Activated T-helper 1 cell treated with anti-CD3 and anti-CD28 coated beads, Interleukin-12 subunit alpha, Interleukin-12 subunit beta, Interleukin-2, Interleukin-4 antibody, amounts not matched to agents 30 ng/mL and 10 ng/mL and 1 ng/mL, durations not matched to agents 14 hours and 24 hours and 36 hours (primary cell): ENCODE results near the gene SPDYE5. TPM values are rescaled to one million over a fixed set of nuclear protein-coding genes. Genes with fewer than 3 reads are reported as not detected.
"Not testable (repeated sequence)": the region's sequence is repeated elsewhere in the genome, so short reads cannot be mapped to it uniquely, and the experiment has no call there.

Source experiments
- DNase-seq: peaks from one replicate; pipeline ENCODE4 v3.0.0; 2021; ENCODE audit warnings: low spot score
- H3K27ac Mint-ChIP-seq: one replicate; pipeline ENCODE4 v1.8.0; 2021; ENCODE audit warnings: mild to moderate bottlenecking, mixed read lengths
- H3K27me3 Mint-ChIP-seq: one replicate; pipeline ENCODE4 v1.8.0; 2022; ENCODE audit warnings: mild to moderate bottlenecking, moderate library complexity, mixed read lengths; ENCODE audit not compliant: insufficient read depth
- H3K36me3 Mint-ChIP-seq: one replicate; pipeline ENCODE4 v1.8.0; 2021; ENCODE audit warnings: low read depth, mixed read lengths
- H3K4me1 Mint-ChIP-seq: one replicate; pipeline ENCODE4 v1.8.0; 2021; ENCODE audit warnings: low read depth, mixed read lengths
- H3K4me3 Mint-ChIP-seq: one replicate; pipeline ENCODE4 v1.8.0; 2021; ENCODE audit warnings: mild to moderate bottlenecking, moderate library complexity, mixed read lengths
- H3K9me3 Mint-ChIP-seq: one replicate; pipeline ENCODE4 v1.8.0; 2021; ENCODE audit warnings: mixed read lengths
- intact Hi-C: fragments of 100-400 bp; cut with micrococcal nuclease; formaldehyde crosslinking; loops from one replicate; pipeline ENCODE4 v1.15.1; 2024
- total RNA-seq: library from RNA; stranded (reverse); gene quantifications from 2 replicates; pipeline ENCODE4 v1.2.3, GENCODE V29; 2022

Gene SPDYE5, protein sequence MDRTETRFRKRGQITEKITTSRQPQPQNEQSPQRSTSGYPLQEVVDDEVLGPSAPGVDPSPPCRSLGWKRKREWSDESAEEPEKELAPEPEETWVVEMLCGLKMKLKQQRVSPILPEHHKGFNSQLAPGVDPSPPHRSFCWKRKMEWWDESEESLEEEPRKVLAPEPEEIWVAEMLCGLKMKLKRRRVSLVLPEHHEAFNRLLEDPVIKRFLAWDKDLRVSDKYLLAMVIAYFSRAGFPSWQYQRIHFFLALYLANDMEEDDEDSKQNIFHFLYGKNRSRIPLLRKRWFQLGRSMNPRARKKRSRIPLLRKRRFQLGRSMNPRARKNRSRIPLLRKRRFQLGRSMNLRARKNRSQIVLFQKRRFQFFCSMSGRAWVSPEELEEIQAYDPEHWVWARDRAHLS
- total RNA-seq: not detected in 2 replicates

- H3K36me3 Mint-ChIP-seq, H3K9me3 Mint-ChIP-seq, intact Hi-C loops, H3K27ac Mint-ChIP-seq, H3K27me3 Mint-ChIP-seq, DNase-seq, H3K4me1 Mint-ChIP-seq, H3K4me3 Mint-ChIP-seq: not testable (repeated sequence)
Observed at GRCh38 chr7:75492020-75492419, at the start of gene SPDYE5. Gene SPDYE5 (plus strand): TSS chr7:75492320. CDS start chr7:75494048, 1,728 bp downstream.

GRCh38 chr7:75442465-75443111 is 49.5 kb upstream of the SPDYE5 start:
- H3K27me3 Mint-ChIP-seq, H3K4me1 Mint-ChIP-seq, intact Hi-C loops, H3K9me3 Mint-ChIP-seq: not testable (repeated sequence)
- H3K27ac Mint-ChIP-seq: peak overlapping the region; percentile 95
- peak overlapping the region; percentile 93 for H3K4me3 Mint-ChIP-seq
- DNase-seq: peak; percentile 24
- H3K36me3 Mint-ChIP-seq: peaks cover 19% of the 10 kb centered on the region

DNA sequence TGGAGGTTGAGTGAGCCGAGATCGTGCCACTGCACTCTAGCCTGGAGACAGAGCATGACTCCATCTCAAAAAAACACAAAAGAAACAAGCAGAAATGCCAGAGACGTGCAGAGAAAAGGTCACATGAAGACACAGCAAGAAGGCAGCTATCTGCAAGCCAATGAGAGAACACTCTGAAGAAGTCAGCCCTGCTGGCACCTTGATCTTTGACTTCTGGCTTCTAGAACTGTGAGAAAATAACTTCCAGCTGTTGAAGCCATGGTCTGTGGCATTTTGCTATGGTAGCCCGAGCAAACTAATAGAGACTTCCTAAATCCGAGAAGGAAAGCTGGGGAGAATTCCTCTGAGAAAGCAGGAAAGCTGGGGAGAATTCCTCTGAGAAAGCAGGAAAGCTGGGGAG is 42.2 kb upstream of the SPDYE5 start:
- H3K9me3 Mint-ChIP-seq, intact Hi-C loops, H3K4me1 Mint-ChIP-seq, H3K27ac Mint-ChIP-seq, H3K4me3 Mint-ChIP-seq, H3K36me3 Mint-ChIP-seq, H3K27me3 Mint-ChIP-seq, DNase-seq: not testable (repeated sequence)

GRCh38 chr7:75452494-75452955 is 39.6 kb upstream of the SPDYE5 start:
- H3K9me3 Mint-ChIP-seq, H3K27me3 Mint-ChIP-seq, H3K36me3 Mint-ChIP-seq, H3K27ac Mint-ChIP-seq, H3K4me1 Mint-ChIP-seq, DNase-seq, H3K4me3 Mint-ChIP-seq, intact Hi-C loops: not testable (repeated sequence)

DNA sequence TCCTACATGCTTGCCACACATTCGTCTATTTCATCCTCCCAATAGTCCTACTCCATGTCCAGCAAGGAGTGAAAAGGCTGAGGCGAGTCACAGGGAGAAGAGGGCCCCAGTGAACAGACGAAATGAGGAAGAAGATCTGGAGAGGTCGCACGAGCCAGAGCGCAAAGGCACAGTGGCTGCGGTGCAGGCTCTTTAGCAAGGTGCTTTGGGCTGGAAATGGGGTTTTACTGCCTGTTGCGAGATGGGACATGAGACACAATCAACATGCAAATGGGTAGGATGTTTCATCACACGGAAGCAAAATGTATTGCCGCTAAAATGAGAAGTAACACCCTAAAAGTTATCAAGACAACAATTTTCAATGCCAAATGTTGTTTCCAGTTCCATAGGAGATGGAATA is 35.7 kb upstream of the SPDYE5 start:
- intact Hi-C loops, H3K9me3 Mint-ChIP-seq, H3K4me1 Mint-ChIP-seq, H3K4me3 Mint-ChIP-seq, H3K36me3 Mint-ChIP-seq, H3K27ac Mint-ChIP-seq, DNase-seq, H3K27me3 Mint-ChIP-seq: not testable (repeated sequence)

- H3K27me3 Mint-ChIP-seq, H3K9me3 Mint-ChIP-seq, intact Hi-C loops, DNase-seq, H3K36me3 Mint-ChIP-seq, H3K4me1 Mint-ChIP-seq, H3K27ac Mint-ChIP-seq, H3K4me3 Mint-ChIP-seq: not testable (repeated sequence)
Observed at GRCh38 chr7:75458034-75458433, 34.1 kb upstream of the SPDYE5 start.

DNA sequence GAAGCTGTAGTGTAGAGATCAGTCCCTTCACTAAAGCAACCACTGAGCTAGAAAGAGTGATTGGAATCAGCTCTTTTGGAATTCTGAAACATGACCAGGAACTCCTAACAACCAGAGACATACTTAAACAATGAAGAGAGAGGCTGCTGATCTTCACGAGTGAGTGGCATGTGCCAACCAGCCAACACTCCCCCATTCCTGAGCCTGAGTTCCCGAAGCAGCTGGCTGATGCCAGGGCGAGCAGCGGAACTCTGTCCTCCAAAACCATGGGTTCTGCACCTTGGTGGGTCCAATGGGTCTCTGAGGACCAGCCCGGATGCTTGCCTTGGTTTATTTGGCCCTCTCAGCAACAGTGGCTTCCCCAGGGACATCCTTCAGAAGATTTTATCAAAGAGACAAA is 31.6 kb upstream of the SPDYE5 start:
- H3K27ac Mint-ChIP-seq: peak overlapping the region; percentile 64
- H3K36me3 Mint-ChIP-seq, intact Hi-C loops, H3K4me1 Mint-ChIP-seq, H3K9me3 Mint-ChIP-seq, H3K27me3 Mint-ChIP-seq, DNase-seq, H3K4me3 Mint-ChIP-seq: not testable (repeated sequence)

DNA sequence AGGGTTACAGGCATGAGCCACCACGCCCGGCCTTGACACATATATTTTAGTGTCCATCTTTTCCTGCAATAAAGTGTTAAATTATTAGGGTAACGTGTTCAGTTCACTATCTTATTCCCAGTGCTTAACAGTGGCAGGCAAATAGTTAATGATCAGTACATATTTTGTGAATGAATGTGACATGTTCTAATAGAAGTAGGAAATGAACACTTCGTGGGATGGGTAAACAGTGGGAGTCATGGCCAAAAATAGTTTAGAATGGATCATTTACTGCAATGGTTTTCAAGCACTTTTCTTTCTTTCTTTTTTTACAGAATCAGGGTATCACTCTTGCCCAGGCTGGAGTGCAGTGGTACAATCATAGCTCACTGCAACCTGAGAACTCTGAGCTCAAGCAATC is 22.0 kb upstream of the SPDYE5 start:
- H3K4me3 Mint-ChIP-seq, DNase-seq, H3K4me1 Mint-ChIP-seq, H3K27ac Mint-ChIP-seq, H3K9me3 Mint-ChIP-seq, H3K27me3 Mint-ChIP-seq, intact Hi-C loops: not testable (repeated sequence)
- peaks cover 26% of the 10 kb centered on the region for H3K36me3 Mint-ChIP-seq

DNA sequence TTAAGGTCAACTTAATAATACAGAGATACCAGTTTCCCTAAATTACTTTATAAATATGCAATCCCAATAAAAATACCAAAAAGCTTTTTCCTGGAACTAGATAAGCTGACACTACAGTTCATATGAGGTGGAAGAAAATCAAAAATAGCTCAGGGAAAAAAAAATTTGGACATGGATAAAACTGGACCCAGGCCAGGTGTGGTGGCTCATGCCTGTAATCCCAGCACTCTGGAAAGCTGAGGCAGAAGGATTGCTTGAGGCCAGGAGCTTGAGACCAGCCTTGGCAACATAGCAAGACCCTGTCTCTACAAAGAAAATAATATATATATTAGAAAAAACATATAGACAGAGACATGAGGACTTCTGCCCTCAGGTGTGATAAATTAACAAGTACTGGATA is 14.7 kb upstream of the SPDYE5 start:
- H3K4me3 Mint-ChIP-seq, H3K27ac Mint-ChIP-seq, H3K4me1 Mint-ChIP-seq, H3K9me3 Mint-ChIP-seq, intact Hi-C loops, DNase-seq, H3K27me3 Mint-ChIP-seq: not testable (repeated sequence)
- H3K36me3 Mint-ChIP-seq: peaks cover 14% of the 10 kb centered on the region

DNA sequence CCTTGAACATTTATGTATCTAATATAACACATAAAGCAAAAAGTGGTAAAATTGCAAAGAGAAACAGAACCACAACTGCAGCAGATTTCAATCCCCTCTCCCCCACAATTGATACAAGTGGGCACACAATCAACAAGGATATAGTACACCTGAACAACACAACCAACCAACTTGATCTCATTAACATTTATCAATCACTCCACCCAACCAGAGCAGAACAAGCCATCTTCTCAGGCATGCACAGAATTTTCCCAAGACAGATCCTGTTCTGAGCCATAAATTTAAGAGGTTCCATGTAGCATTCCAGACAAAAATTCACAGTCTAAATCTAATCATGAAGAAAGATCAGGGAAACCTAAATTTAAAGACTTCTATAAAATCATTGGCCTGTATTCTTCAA is 11.8 kb upstream of the SPDYE5 start:
- H3K27me3 Mint-ChIP-seq, H3K4me1 Mint-ChIP-seq, H3K27ac Mint-ChIP-seq, H3K4me3 Mint-ChIP-seq, H3K9me3 Mint-ChIP-seq, DNase-seq, intact Hi-C loops: not testable (repeated sequence)
- H3K36me3 Mint-ChIP-seq: peaks cover 13% of the 10 kb centered on the region

GRCh38 chr7:75485355-75485978 is 6.7 kb upstream of the SPDYE5 start:
- H3K27me3 Mint-ChIP-seq, intact Hi-C loops, H3K9me3 Mint-ChIP-seq, H3K4me1 Mint-ChIP-seq, DNase-seq: not testable (repeated sequence)
- peak overlapping the region; percentile 94 for H3K4me3 Mint-ChIP-seq
- H3K27ac Mint-ChIP-seq: peak overlapping the region; percentile 86
- H3K36me3 Mint-ChIP-seq: peaks cover 15% of the 10 kb centered on the region

DNA sequence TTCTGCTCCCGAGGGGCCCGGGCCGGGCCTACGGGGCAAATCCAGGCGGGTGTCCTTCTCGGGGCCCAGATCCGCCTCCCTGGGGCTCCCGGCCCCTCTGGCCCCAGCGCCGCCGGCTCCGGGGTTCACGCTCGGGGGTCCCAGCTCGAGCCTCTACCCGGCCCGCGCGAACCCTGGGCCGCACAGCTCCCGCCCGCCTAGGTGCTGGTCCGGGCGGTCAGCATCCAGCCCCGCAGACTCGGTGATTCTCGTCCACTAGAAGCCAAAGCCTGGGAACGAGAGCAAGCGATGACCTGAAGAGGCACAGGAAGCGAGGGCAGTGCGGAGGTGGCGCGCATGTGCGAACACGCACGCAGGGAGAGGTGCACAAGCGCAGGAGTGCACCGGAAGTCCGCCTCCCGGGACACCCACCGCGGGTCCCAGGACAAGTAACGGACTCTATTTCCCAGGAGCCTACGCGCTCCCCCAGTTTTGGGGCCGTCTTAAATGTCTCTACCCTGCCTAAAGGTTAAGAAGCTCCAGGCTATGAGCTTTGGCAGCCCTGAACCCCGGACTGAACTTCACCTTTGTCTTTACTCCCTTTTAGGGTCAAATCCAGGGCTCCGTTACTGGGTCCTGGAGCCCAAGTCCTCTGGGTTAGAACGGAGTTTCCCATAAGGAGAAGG is 6.0 kb upstream of the SPDYE5 start, which contains the start of gene POM121C:
Gene POM121C, minus strand, starts transcription at position 321 of the 665 bp plus-strand sequence. CDS start 44,803 bp downstream, outside the sequence.
- intact Hi-C loops: not testable (repeated sequence)

DNA sequence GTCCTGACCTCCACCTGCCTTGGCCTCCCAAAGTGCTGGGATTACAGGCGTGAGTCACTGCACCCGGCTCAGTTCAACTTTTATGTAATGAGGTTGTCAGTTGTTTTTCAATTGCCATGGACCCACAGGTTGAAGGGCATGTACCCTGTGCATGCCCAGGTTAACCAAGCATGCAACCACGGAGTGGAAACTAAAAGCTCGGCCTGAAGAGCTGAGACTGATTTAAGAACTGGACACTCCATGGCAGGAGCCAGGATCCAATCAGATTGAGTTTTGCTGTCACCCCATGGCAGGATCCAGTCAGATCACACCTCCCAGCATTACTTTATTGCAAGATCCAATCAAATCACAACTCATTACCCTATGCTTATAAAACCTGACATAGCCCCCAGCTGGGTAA is 16.9 kb downstream of the SPDYE5 start:
- intact Hi-C loops, H3K9me3 Mint-ChIP-seq, H3K4me1 Mint-ChIP-seq, H3K36me3 Mint-ChIP-seq, H3K27me3 Mint-ChIP-seq, H3K4me3 Mint-ChIP-seq, H3K27ac Mint-ChIP-seq, DNase-seq: not testable (repeated sequence)

More for the DNA sequence above, 6.0 kb upstream of the SPDYE5 start, which contains the start of gene POM121C:
- not testable (repeated sequence) for H3K27me3 Mint-ChIP-seq, H3K4me1 Mint-ChIP-seq, H3K9me3 Mint-ChIP-seq
- peak within 1 kb of the TSS; percentile 94 for H3K4me3 Mint-ChIP-seq
- peak; percentile 81 for DNase-seq
- H3K36me3 Mint-ChIP-seq: peaks cover 15% of the 10 kb centered on the region
- peak within 1 kb of the TSS; percentile 86 for H3K27ac Mint-ChIP-seq
